Measurements from ENCODE around the gene KRTAP4-4.

KRTAP4-4 gene

GRCh38 chr17:41116297-41116696, 44.3 kb downstream of the KRTAP4-4 start:
- DNase-seq (ENCODE audit: low read depth in 1 of 2, low spot score in 1 of 2): peak in 1 of 2 experiments; percentile 18
- Histone ChIP-seq H3K27me3 (ENCODE audit: insufficient read depth, poor library complexity, severe bottlenecking) (no peaks in the 10 kb centered on the region), H3K27ac (replicated peaks) (no peak overlapping the region), H3K4me3 (replicated peaks; ENCODE audit: insufficient read depth, low read length) (no peak overlapping the region)
- TF ChIP-seq SPI1 (IDR thresholded peaks at IDR 0.05; ENCODE audit: borderline replicate concordance, low read depth): peak; percentile 56
- no peak for TF ChIP-seq CTCF (IDR thresholded peaks at IDR 0.05; ENCODE audit: insufficient read depth, low read length)

DNA sequence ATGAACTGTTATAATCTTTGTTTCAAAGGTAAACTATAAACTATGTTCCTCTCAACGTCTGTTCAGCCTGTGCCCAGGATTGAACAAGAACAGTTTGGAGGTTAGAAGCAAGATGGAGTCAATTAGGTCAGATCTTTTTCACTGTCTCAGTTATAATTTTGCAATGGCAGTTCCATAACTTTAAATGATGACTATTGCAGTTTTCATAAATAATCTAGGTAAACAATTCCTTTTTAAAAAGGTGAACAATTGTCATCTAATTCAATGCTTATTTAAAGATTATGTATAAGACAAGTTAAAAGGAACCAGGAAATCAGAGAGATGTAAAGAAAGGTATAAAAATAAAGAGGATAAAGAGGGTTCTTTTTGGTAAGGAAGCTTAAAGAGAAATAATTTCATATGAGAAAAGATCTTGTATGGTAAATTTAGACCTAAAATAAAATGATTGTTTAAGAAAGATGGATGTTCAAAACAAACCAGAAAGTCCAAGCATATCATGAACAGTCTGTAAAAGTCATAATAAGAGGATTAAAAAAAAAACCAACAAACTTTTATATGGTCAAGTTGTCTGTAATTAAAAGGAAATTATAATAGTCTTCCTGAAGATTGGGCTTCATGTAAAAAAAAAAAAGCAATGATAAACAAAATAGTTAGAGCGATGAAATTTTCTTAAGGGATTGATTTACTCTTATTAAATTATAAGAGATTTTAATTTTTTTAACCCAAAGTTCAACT, 49.2 kb downstream of the KRTAP4-4 start:
- no peak for DNase-seq (ENCODE audit: low read depth in 1 of 2, low spot score in 1 of 2)
- no peaks in the 10 kb centered on the region for H3K27me3 ChIP-seq (ENCODE audit: insufficient read depth, poor library complexity, severe bottlenecking)
- no peak overlapping the region for H3K4me3 ChIP-seq (replicated peaks; ENCODE audit: insufficient read depth, low read length)
- no peak overlapping the region for H3K27ac ChIP-seq (replicated peaks)
- TF ChIP-seq POLR2AphosphoS5 (IDR thresholded peaks at IDR 0.05; ENCODE audit: low read depth): no peak
- no peak for TF ChIP-seq CTCF (IDR thresholded peaks at IDR 0.05; ENCODE audit: insufficient read depth, low read length)
- no peak for TF ChIP-seq GABPA (IDR thresholded peaks at IDR 0.05; ENCODE audit: low read depth)
- TF ChIP-seq, protein P1, sequence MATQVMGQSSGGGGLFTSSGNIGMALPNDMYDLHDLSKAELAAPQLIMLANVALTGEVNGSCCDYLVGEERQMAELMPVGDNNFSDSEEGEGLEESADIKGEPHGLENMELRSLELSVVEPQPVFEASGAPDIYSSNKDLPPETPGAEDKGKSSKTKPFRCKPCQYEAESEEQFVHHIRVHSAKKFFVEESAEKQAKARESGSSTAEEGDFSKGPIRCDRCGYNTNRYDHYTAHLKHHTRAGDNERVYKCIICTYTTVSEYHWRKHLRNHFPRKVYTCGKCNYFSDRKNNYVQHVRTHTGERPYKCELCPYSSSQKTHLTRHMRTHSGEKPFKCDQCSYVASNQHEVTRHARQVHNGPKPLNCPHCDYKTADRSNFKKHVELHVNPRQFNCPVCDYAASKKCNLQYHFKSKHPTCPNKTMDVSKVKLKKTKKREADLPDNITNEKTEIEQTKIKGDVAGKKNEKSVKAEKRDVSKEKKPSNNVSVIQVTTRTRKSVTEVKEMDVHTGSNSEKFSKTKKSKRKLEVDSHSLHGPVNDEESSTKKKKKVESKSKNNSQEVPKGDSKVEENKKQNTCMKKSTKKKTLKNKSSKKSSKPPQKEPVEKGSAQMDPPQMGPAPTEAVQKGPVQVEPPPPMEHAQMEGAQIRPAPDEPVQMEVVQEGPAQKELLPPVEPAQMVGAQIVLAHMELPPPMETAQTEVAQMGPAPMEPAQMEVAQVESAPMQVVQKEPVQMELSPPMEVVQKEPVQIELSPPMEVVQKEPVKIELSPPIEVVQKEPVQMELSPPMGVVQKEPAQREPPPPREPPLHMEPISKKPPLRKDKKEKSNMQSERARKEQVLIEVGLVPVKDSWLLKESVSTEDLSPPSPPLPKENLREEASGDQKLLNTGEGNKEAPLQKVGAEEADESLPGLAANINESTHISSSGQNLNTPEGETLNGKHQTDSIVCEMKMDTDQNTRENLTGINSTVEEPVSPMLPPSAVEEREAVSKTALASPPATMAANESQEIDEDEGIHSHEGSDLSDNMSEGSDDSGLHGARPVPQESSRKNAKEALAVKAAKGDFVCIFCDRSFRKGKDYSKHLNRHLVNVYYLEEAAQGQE (IDR thresholded peaks at IDR 0.05; ENCODE audit: insufficient replicate concordance, low read depth): no peak
- TF ChIP-seq SPI1 (IDR thresholded peaks at IDR 0.05; ENCODE audit: borderline replicate concordance, low read depth): no peak

Measured in HL-60 (cell line).